Measurements from ENCODE around the gene PCGF3. TPM values are rescaled to one million over a fixed set of nuclear protein-coding genes. Genes with fewer than 3 reads are reported as not detected.

Gene PCGF3
- polyA plus RNA-seq, 1 donor: 106 TPM

DNA sequence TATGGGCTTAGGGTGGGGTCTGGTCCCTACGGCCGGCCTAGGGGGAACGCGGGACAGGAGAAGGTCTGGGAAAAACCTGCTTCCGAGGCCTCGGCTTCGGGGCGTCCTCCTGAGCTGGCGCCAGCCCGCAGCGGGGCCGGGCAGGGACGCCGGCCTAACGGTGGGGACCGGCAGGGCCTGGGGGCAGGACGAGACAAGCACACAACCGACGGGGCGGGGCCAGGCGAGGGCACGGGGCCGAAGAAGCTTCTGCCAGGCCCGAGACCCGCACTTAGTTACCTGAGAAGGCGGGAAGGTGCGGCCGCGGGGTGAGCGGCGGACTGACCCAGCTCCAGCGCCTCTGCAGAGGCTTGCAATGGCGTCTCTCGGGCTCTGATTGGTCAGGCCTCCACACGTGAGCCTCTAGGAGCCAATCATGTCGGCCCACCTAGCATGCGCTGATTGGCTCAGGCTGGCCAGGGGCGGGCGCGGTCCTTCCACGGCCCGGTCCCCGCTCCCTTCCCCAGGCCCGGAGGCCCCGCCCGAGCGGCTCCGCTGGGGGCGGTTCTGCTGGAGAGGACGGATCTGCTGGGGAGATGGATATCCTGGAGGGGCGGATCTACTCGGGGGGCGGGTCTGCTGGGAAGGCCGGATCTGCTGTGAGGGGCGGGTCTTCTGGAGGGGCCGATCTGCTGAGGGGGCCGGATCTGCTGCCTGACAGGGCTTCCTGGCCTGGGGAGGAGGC lies 76.0 kb downstream of the PCGF3 start:
- DNase-seq: peak; percentile 99

DNA sequence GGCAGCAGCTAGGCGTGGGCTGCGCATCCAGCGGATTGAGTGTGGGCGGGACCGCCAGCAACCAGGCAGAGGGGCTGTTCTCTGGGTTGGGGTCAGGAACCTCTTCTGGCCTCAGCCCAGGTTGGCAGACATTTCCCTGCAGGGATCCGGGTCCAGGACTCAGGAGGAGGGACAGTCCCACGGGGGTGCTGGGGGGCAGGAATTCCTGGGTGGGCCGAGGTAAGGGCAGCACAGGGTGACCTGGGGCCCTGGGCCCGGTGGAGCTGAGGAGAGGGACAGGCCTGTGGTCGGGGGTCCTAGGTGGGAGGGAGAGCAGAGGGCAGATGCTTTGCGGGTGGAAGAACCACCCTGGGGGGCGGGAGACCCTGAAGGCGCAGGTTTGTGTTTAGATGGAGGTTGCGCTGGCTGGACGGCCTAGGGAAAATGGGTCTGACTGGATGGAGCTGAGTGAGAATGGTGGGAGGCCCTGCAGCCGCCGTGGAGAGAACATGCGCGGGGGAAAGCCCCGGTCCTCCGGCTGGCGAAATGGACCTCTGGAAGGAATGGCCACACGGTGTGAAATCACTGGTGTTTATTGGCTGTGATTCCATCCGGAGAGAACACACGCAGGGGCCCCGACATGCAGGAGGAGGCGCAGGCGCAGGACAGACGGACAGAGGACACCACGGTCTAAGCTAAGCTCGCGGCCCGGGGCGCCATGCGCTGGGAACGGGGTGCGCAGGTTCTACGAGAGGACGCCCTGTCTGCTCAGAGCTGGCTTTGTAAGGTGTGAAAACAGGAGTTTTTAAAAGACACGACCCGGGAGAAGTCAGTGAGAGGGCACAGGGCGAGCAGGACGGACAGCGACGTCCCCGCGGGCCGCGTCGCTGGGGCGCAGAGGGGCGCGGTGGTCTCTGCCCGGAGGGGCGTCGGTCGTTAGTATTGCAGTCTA lies 79.0 kb downstream of the PCGF3 start:
- no peak for DNase-seq

DNA sequence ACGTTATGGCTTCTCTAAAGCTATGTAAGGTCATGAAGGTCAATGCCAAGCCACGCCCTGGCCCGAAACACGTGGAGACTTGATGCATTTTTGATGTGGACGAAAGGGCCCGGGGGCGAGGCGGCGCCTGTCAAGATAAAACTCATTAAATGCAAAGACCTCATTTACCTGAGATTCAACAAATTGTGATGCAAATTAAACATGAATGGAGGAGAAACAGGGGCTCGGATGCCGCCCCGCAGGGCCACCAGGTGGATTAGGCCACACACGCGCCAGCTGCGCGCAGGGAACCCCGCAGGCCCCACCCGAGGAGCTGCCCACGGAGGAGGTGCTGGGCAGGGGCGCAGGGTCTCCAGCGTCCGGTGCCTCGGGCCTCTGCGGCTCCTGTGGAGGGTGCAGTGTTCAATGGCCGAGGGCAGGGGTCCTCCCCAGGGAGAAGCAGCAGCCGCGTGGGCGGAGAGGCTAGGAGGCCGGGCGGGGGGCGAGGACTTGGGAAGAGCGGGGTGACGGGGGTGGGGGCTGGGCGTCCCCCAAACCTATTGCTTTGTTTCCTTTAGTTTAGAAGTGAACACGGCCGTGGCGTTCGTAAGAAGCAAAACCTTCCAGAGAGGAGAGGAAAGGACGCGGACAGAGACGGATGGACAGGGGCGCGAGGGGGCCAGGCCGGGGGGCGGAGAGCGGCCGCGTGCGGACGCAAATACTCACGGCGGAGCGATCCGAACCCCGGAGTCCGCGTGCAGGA lies 79.9 kb downstream of the PCGF3 start:
- no peak for DNase-seq

DNA sequence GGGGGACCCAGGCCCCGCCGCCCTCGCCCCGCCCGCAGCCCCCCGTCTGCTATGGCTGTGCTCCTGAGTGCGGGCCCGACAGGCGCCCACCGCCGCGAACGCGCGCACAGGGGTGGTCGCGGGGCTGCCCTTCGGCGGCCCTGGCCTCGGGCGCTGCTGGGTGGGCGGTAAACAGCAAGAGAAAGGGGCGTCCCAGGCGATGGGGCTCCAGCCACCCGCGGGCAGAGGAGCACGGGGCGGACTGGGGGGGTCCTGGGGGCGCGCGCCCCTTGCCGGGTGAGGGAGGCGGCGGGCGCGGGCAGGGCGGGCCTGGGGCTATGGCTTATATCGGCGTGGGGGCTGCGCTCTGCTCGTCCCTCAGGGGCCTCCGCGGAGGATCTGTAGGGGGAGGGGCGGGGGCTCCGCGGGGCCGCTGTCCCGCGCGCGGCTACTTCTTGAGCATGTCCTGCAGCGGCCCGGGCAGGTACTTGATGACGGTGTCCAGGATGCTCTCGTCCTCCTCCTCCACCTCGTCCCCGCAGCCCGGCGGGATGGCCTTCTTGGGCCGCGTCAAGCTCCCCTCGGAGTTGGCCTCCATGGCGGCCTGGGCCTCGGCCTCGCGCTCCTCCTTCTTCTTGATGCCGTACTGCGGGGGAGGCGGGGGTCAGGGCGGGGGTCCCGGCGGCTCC lies 80.6 kb downstream of the PCGF3 start:
- DNase-seq: no peak

DNA sequence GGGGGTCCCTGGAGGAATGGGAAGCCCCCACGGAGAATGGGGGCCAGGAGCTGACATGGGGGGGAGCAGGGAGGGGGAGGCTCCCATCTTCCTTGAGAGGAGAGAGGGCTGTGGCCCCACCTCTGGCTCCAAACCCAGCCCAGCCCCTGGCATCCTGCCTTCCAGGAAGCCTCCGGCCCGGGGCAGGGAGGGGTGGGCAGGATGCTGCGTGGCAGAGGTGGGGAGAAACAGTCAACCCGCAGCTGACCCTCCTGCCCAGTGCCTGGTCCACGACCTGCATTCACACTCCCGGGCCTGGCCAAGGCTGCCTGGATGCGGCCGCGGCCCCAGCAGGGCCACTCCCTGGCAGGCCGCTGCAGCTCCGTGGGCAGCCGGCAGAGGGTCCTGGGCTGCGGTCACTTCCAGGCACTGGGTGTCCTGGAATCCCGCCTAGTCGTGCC lies 81.2 kb downstream of the PCGF3 start:
- DNase-seq: no peak

DNA sequence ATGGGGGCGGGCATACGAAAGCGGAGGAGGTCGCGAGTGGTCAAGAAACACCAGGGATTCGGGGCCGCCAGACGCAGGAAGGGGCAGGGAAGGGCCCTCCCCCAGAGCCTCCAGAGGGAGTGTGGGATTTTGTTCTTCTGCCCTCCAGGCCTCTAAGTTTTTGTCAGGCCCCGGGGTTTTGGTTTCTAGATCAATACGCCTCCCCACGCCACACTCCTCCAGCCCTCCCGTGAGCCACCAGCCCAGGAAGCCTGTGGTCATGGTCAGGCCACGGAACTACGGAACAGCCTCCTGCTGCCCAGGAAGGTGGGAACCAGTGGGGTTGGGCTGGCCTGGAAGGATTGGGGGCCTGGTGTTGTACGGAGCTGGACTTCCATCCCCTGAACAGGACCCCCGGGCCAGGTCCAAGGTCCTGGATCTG lies 81.9 kb downstream of the PCGF3 start:
- no peak for DNase-seq

DNA sequence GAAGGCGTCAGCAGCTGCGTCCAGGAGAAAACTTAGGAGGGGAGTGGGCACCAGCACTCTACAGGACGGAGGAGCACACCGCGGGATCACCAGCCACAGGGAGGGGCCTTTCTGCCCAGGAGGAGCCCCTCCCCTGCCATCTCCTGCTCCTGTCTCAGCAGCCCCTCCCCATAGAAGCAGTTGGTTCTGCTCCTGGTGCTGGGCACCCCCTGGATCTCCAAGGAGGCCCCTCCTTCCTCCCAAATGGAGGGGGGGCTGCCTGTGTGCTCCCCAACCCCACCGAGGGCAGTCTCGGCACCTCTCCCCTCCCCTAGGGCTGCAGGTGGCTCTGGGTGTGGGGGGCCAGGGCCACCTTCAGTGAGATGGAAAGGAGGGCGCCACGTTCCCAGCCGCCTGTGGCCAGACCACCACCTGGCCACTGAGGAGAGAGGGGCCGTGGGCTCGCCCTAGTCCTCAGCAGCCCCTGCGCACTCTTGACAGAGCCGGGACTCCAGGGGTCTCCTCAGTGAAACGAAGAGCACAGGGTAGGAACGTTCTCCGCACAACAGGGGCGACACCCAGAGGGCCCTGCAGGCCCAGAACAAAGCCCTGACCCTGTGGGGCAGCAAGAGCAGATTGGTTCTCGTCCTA lies 82.5 kb downstream of the PCGF3 start:
- DNase-seq: no peak

DNA sequence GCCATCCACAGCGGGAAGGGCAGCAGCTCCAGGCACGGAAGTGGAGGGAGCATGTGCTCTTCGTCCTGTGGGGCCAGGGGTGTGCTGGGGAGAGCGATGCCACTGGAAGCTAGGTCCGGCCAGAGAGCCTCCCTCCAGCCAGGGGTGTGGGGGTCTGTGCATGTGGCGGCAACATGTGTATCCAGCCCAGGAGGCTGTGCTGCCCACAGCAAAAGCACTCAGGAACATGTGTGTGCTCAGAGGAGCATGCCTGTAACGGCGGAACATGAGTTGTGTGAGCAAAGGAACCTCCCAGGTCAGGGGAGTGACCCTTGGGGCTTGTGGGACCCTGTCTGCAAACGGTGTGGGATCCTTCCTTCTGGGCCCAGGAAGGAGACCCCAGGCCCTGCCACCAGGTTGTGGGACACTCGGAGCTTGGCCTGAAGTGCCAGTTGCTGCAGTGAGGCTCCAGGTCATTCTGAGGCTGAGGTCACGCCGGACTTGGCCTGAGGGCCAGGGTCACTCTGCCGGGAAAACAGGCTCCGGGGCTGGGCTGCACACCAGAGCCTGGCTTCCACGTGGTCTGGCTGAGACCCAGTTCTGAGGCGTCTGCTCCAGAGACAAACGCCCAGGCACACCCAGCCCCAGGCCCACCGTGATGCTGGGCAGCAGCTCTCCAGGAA lies 83.1 kb downstream of the PCGF3 start:
- DNase-seq: no peak

DNA sequence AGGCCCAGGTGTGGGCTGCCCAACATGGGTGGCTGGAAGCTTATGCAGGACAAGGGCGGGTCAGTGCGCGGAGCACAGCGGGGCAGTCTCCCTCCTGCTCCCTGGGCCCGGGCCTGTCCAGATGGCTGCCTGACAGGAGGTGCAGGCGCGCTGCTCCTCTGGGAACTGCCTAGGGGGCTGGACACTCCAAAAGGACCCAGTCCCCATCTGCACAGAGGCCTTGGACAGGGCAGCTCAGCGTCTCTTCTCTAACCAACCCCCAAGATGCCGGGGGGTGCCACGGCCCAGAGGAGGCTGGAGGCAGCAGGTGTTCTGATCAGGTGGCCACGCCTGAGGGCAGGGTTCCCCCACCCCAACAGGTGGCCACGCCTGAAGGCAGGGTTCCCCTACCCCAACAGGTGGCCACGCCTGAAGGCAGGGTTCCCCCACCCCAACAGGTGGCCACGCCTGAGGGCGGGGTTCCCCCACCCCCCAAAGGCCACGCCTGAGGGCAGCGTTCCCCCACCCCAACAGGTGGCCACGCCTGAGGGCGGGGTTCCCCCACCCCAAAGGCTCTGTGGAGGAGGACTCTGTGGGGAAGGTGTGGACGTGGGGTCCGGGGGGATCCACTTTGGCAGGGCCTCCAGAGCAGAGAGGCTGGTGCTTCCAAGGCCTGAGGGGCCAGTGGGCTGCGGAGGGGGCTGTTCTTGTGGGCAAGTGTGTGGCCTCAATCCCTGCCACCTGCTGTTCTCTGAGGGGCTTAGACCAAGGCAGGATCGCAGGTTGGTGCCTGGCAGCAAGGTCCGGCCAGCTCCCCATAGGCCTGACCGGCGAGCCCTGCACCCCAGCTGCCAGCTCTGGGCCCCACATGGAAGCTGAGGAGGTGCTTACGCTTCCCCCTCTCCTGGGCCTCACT lies 84.2 kb downstream of the PCGF3 start:
- DNase-seq: no peak

DNA sequence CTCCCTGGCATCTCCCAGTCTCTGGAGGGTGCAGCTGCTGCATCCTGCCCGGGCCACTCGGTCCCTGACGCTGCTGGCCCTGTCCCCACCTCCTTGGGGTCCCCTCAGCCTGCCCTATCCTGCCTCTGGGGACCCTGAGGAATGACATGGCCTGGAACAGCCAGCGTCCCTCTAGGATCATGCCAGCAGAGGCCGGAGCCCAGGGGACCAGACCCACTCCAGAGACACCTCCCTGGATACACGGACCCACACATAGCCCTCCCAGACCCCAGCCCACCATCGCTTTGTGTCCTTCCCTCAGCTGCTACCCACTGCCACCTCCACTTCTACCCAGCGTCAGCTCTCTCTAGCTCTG lies 84.8 kb downstream of the PCGF3 start:
- no peak for DNase-seq

DNA sequence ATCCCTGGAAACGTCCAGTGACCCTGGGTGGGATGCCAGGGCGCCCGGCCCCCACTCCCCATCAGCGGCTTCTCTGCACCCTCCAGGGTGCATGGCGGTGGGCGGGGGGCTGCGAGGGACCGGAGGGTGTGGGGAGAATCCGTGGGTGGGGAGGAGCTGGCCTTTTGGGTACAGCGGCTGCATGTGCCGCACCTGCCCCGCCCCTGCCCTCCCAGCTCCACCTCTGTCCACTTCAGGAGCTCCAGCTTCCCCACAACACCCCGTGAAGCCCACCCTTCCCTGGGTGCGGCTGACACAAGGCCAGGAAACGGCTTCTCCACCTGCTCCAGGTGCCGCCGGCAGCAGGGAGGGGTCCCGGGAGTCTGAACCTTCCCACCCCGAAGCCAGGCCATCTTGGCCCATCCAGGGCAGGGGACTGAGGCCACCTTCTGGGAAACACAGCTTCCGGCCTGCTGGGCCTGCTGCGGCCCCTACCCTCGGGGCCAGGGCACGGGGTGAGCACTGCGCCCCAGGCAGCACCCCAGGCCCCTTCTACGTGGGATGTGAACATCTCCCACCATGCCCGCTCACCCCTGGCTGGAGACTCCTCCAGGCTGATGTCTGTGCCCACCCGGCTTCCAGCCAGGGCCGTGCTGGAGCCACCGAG lies 85.7 kb downstream of the PCGF3 start:
- no peak for DNase-seq

DNA sequence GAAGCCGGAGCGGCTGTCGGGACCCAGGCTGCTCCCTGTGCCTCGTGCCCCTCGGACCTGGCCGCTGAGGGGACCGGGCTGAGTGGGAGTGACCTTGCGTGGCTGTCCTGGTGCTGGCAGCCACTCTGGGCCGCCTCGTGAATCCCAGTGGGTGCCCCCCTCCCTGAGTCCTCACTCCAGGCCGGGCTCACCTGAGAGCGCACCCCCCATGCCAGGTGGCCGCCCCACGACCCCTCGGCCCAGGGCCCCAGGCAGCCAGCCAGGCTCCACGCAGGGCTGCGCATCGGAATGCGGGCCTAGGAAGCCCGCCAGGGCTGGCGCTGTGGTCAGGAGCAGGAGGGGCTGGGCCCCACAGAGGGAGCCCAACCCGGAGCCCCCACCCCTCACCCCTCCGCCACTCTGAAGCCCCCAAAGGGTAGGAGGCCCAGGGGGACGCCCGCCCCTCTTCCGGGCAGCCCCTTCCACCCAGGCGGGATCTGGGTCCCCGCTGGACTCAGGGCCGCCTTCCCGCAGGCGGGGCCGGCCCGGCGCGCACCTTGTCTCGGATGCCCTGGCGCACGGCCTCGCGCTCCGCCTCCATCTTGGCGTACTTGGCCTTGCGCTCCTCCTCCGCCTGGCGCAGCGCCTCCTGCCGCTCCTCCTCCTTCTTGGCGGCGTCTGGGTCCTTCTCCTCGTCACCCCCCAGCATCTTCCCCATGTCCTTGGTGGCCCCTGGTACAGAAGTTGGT lies 86.4 kb downstream of the PCGF3 start:
- no peak for DNase-seq

DNA sequence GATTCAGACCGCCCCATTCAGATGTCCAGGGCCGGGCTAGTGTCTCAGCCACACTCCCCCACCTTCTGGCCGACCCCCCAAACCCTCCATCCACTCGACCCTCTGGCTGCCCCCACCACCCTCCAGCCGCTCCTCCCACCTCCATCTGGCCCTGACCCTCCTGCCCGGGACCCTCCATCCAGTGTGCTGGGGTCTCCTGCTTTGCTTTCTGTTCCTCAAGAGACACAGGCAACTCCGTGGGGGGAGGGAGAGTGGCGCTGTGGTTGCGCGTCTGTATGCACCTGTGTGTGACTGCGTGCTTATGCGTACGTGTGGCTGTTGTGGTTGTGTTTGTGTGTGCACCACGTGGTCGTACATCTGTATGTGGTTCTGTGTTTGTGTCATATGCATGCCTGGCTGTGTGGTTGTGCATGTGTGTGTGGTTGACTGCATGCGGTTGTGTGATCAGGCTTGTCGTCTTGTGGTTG lies 87.0 kb downstream of the PCGF3 start:
- DNase-seq: no peak

DNA sequence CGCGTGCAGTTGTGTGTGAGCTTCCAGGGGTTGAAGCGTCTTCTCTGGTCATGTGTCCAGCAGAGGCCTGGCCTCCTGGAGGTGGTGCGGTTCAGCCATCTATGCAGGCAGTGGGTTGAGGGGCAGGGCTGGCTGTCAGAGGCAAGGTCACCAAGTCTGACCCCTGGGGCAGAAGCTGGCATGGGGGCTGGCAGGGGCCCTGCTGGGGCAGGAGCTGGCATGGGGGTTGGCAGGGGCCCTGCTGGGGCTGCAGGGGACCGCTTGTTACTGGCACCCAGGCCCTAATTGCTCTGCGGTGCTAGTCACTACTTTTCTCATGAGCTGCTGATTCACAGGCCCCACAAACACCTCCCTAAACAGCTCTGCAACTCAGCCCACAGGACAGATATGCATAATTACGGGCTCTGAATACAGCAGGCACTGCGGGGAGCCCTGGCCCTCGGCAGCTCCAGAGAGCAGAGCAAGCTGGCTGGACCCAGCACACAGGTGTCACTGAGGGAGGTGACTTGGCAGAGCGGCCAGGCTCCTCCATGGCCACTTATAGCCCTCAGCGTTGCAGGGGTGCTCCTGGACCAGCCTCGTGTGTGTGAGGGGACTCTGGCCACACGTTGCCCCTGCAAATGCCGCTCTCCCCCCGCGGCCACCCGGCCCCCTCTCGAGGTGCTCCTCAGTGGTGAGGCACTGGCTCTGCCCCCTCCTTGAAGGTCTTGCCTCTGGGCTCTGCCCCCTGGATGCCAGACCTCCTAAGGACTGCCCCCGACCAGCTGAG lies 87.6 kb downstream of the PCGF3 start:
- no peak for DNase-seq

DNA sequence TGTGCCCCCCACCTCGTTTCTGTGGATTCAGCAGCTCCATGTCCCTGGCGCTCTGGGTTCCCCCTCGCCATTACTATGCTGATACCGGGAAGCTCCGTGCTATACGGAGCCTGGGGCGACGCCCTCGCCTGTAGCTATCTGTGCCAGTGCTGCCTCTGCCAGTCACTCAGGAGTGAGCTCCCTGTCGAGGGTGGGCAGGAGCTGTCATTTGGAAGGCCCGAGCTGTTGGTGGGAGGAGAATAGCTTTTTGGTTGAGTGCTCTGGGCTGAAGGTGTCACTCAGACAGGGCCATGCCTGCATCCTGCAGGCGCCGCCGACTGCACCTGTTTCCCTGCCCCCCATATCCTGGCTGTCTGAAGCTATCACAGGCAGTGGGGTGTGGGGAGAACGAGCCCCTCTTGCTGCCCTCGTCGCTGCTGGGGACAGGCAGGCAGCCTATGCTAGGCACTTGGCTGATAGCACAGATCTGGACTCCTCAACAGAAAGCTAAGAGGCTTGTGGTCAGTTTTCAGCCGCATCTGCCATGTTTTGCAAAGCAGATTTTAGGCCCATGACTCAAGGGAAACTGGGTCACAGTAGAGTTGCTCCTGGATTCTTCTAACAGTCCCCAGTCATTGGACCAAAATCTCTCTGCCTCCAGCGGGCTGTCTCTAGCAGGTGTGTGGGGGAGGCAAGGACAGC lies 88.4 kb downstream of the PCGF3 start:
- no peak for DNase-seq

DNA sequence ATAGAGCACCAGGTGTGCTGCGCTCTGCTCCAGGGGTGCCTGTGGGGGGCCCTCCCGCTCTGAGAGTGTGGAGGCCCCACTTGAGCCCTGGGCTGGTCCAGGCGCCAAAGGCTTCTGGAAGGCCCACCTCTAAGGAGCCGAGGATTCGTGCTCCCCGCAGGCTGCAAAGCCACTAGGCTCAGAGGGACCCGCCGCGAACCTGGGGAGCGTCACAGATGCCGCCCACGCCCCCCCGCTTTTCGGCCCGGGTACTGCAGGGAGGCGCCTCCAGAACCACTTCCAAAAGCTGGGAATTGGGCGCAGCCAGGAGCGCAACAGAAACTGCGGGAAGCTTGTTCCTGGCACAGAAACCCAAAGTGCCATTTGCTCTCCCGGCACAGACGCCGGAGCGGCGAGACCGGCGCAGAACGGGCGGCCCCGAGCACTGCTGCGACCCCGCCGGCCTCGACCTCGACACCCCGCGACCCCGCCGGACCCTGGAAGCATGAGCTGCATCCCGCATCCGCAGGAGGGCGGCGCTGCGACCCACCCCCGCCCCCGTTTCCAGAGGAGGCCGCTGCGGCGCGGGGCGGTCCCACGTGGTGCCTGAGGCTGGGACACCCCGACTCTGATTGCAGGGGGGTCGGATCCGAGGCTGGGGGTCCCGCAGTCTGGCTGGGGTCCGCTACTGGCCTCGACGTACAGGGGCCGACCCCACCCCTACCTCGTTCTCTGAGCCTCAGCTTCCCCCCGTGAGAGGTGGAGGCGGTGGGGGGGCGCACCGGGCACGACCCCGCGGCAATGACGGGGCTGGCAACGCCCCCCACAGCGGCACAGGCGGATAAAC lies 89.5 kb downstream of the PCGF3 start:
- DNase-seq: no peak

Measured in left kidney (tissue), 2 donors.